HPDE6-E6E7 (cell line): ENCODE measurements around the gene NALCN.

Source experiments
- DNase-seq: peaks from one replicate; pipeline ENCODE4 v3.0.0; 2011; ENCODE audit warnings: missing footprints; ENCODE audit errors: extremely low spot score

The NALCN gene

DNA sequence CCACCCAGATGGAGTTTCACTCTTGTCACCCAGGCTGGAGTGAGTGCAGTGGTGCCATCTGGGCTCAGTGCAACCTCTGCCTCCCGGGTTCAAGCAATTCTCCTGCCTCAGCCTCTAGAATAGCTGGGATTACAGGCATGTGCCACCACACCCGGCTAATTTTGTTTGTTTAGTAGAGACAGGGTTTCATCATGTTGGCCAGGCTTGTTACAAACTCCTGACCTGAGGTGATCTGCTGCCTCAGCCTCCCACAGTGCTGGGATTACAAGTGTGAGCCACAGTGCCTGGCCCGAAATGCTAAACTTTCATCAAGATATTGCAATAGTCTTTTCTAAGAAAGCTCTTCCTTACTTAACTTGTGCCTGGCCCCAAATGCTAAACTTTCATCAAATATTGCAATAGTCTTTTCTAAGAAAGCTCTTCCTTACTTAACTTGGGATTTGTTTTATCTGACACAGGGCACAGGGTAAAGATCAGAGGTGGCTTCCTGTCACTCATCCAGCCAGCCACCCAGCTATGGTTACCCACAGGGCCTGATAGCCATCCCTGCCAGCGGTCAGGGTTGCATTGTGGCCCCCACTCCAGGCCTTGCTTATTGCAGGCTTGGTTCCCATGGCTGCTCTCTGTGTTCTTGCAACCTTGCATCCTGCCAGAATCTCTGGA is 389.4 kb downstream of the NALCN start:
- no peak for DNase-seq

DNA sequence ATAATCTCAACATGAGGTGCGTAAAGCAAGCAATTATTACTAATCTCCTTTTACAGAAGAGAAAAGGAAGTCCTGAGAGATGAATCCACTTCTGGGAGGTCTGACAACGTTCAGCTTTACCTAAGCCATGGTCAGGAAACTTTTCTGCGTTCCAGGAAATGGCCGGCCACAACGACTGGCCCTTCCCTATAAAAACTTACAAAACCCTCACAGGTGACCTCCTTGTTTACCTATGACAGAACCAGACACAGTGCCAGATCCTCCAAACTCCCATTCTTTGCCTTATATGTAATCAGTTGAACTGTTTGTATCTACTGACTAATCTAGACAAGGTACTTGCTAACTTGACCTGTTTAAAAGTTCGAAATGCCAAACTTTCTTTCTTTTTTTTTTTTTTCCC is 390.0 kb downstream of the NALCN start:
- no peak for DNase-seq

DNA sequence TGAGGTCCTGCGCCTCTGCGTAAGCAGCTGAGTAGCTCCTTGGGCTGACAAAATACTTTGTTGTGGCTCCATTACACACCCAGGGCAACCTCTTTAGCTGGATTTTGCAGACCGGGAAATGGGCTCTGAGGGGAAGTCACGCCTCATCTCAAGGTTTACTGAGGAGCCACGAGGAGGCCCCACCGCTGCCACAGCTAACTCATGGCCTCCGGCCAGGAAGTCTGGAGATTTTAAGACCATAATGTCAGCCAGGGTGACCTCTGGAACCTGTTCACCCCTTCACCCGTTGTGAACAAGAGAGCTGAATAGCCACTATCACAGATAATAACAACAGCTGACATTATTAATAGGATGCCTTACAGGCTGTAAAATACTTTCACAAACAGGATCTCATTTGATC is 390.4 kb downstream of the NALCN start:
- no peak for DNase-seq

DNA sequence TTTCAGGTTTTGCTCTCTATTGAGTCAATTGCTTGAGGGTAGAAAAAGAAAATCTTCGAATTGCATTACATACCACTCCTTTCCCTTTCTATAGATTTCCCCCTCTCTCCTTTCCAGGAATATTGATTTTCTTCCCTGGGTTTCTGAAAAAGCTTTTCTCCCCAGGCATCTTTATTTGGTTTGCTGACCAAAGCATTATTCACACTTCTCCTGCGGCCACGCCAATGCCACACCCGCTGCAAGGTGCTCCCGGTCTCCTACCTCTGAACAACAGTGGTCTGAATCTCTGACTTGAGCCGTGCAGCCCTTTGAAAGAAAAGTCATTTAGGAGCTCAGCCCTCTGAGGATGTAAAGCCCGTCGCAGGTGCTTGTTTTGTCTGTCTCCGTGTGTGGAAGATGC is 390.8 kb downstream of the NALCN start:
- no peak for DNase-seq

DNA sequence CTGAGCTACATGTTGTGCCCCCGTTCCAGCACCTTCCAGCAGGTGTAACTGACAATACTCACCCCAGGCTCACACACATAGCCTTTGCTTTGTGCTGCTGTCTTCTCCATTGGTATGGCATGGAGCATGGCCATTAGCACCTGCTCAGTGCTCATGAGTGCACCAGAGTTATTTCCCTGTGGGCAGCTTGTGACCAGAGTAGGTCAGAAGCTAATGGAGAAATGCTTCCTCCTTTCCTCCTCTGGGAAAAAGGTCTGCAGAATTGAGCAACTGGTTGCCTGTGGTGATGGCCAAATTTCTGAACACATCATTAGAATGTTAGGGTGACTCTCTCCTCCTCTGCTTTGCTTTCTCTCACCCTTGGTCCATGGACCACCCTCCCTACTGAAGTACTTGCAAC is 397.2 kb downstream of the NALCN start:
- DNase-seq, result no peak

DNA sequence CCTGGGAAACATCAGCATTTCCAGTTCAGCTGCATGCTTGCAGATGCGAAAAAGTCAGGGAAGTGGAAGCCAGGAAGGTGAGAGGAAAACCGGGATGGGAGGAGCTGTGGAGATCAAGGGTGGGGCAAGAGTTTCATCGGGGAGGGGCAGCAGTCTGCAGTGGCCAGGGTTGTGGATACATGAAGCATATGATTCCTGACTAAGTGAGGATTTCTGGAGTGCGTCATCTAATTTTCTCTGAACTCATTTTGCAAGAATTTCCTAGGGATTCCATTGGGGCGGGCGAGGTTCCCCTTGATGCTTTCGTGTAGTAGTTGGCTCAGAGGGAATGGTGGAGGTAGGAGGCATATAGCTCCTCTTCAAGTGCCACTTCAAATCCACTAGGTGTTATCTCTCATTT is 397.6 kb downstream of the NALCN start:
- DNase-seq, result no peak

DNA sequence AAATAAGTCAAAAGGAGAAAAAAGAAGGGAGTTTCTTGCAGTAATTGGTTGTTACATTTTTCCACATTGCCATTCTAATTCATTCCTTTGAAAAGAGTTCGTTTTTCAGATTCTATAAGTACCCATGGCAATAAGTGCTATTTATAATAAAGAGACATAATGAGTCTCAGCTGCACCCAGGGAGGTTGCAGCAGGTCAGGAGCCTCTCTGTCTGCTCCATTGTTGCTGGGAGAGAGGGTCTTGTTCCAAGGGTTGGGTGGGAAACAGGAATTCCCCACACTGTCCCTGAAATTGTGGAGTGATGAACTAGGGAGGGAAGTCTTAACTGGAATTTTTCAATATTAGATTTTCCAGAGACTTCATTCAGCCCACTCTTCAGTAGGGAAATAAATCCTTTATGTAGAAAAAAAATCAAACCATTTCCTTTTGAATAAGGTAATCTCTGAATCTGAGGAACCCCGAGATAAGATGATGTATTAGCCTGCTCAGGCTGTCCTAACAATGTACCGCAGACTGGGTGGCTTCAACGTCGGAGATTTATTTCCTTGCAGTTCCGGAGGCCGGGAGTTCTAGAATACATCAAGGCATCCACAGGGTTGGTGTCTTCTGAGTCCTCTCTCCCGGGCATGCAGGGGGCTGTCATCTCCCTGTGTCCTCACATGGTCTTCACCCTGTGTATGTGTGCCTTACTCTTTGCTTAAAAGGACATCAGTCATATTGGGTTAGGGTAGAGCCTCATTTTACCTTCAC is 399.0 kb downstream of the NALCN start:
- DNase-seq, result no peak

DNA sequence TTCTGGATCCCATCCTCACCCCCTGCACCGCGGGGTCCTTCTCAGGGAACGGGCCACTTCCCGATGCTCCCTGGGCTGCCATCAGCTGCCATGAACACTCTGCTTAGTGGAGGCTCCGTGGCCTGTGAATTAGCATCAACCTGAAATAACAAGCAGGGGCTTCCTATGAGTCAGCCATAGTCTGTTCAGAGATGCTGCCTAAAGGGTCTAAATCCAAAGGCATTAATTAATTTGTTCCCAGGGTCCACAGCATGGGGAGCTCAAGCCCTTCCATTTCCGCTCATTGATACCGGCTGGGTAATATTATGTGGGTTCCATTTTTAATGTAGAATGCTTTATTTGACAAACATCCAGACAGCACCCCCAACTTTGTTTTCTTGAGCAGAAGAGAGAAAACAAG is 399.8 kb downstream of the NALCN start:
- DNase-seq, result no peak

DNA sequence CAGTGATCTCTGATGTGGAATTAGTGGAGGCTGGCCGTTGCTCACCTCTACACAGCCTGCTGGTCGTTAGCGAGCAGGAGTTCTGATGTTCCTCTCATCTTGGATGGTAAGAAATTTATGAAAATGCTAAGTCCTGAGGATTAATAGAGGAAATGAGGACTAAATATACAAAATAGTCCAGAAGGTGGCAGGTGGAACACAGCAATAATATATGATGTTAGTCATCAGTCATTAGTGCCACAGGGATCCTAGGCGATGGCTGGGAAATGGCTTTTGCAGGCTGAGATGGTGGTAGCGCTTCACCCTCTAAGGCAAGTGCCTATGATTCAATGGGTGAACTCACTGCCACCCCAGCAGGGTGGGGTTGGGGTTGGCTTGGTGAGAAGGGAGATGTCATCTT is 403.1 kb downstream of the NALCN start:
- DNase-seq, result no peak

DNA sequence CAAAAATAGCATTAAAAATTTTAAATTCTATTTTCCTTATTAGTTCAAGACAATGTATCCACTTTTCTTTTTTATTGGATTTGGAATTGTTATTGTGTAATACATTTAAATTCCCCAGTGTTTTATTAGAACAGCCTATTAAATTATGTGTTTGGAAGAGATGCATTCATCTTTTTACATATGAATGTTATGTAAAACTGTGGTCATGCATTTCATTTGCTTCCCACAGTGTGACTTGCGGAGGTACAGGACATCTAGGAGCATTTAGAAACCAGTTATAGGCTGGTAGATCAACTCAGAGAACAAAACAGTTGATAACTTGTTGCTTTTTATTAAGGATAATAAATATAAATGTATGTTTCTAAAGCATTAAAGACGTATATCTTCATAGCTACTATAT is 406.2 kb downstream of the NALCN start:
- DNase-seq, result no peak

DNA sequence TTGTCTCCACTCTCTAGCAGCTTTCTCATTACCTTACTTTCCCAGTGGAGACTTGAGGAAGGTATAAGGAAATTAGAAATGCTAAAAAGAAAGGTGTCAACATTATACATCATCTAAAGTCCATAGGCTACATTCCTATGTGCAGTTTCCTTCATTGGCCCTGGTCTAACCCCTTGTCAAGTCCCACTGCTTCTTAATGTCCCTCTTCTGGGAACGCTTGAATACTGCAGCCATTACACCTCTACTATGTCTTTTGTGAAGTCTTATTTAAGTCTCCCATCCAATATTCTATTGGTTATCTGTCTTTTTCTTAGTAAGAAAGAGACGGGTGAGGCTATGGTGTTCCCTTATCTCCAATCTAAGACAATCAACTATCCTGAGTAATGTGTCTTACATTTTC is 409.1 kb downstream of the NALCN start:
- DNase-seq, result no peak
